HG02870 (cell line): ENCODE measurements around the gene RABIF.
"Not testable (repeated sequence)": the region's sequence is repeated elsewhere in the genome, so short reads cannot be mapped to it uniquely, and the experiment has no call there.

Experiments used
- ATAC-seq: cut with Tn5 transposase; IDR thresholded peaks from one replicate; pipeline ENCODE4 v1.9.1; 2021; ENCODE audit warnings: mild to moderate bottlenecking, moderate library complexity; ENCODE audit not compliant: unreplicated experiment

The RABIF gene

GRCh38 chr1:202835548-202836072 lies 53.3 kb downstream of the RABIF start:
- ATAC-seq, result no peak

- ATAC-seq, result no peak
Observed at GRCh38 chr1:202834771-202835547, 54.0 kb downstream of the RABIF start.

- no peak for ATAC-seq
Observed at GRCh38 chr1:202831906-202832305, 57.0 kb downstream of the RABIF start.

- not testable (repeated sequence) for ATAC-seq
Observed at GRCh38 chr1:202829223-202829622, 59.7 kb downstream of the RABIF start.
